HG03060 (cell line): ENCODE results near the gene RPH3AL.

ENCODE experiments used
- ATAC-seq: cut with Tn5 transposase; IDR thresholded peaks from one replicate; pipeline ENCODE4 v1.9.1; 2021; ENCODE audit warnings: low read depth, moderate number of reproducible peaks; ENCODE audit not compliant: unreplicated experiment

The RPH3AL gene

DNA sequence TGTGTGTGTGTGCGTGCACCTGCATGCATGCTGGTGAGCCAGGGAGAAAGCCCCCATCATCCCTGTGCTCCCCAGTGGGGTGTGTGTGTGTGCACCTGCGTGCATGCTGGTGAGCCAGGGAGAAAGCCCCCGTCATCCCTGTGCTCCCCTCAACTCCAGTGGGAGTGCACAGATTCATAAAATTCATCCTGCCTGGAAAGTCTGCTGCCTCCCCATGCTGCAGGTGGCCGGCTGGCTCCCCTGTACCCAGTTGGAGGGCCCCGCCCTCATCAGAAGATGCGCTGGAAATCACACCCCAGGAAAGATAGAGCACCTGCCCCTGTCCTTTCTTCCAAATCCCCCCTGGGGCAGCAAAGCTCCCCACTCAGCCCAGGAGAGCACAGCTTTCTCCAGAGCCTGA, 86.4 kb downstream of the RPH3AL start:
- ATAC-seq, result no peak

DNA sequence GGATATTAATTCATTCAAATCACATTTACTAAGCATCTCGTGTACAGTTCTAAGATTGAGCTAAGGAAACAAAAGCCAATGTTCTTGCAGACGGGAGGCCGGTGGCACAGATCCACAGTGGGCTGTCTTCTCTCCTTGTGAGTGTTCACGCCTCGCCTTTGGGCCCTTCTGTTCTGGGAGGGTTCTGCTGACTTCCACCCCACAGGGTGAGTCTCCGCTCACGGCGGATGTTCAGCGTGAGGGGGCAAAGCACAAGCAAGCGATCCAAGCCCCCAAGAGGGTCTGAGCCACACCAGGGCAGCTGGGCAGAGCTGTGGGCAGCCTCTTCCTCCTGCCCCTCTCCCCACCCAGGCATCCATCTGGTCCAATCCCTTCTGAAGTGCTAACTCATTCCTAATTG, 86.9 kb downstream of the RPH3AL start:
- ATAC-seq, result no peak

DNA sequence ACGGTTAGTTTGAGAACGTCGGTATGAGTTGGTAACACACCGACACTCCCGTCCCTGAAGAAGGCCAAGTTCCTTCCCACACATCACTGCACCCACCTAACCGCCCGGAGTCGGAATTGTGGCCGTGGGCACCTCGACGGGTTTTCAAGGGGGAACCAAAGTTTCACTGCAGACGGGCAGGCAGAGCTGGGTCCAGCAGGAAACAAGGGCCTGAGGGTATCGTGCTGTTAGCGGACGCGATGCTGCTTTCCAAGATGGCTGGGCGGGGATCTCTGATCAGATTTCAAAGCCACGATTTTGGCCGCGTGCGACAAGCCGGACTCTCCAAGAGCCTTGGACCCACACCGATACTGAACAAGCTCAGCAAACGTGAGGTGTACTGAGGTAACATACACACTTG, 88.8 kb downstream of the RPH3AL start:
- no peak for ATAC-seq

DNA sequence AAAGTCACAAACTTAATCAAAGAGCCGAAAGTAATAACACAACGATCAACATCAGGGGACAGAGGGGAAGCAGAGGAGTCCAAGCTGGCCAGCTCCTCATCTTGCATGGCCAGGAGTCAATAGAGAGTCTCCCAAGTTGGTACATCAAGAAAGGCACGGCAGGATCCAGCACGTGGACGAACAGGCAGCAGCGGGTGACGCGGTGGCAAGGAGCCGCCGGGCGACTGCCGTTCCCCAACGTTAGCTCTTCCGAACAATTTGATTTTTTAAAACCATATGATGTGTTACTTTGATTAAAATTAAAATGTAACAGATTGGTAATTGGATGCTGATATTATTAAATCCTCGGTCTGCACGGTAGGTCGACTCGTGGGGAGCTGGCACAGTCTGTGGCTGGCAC, 89.3 kb downstream of the RPH3AL start:
- no peak for ATAC-seq

DNA sequence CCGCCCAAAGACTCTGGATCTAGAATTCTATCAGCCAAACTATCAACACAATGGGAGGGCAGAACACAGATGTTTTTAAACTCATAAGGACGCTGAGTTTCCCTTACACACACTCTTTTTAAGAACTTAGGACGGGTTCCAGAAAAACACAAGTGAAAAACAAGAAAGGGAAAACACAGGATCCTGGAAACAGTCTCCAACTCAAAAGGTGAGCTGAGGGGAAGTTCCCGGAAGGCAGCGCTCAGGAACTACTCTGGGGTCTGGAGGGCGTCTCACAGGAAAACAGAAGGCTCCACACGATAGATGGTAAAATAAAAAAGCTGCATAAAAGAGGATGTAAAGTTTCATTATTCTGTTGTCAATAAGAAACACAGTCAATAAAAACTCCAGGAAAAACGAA, 91.0 kb downstream of the RPH3AL start:
- no peak for ATAC-seq

DNA sequence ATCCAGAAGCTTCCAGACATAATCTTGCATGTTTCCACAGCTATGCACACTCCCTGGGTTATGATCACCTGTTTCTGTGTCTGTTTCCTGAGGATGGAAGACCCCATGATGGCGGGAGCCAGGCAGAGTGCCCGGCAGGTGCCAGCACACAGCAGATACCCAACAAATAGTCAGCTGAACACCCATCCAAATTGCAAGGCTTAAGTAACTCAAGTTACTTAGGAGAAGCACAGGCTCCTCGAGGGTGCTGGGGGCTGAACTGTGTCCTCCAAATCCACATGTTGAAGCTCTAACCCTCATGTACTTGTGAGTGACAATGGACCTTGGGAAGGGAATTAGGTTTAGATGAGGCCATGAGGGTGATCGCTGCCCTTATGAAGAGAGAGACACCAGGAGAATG, 91.7 kb downstream of the RPH3AL start:
- ATAC-seq, result no peak

DNA sequence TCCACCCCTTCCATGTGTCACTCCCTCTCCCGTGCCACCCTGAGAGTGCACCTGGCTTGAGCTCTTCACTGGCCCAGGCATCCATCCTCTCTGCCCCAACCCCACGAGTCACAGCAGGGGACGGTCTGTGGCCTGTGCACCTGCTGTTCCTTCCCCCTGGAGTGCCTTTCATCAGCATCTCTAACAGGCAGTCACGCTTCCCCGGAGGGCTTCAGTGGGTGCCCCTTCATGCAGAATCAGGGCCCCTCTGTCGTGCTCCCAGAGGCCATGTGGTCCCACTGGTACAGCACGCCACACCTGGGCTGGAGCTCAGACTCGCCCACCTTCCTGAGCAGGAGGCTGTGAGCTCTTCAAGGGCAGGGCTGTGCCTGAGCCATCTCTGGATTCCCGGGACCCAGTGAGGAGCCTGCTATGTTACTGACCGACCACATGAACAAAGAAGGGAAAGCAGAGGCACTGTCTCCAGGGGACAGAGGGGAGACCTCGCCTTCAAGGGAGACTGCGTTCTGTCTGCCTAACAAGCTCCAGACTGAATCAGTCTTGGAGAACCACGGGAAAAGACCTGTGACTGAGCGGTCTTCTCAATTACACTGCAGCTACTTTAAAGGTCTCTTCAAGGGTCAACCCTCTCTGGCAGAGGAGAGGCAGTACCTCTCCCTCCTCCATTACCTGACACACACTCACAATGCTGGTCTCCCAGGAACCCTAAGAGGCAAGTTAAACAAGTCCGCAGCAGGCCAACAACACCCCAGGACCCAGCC, 92.4 kb downstream of the RPH3AL start:
- ATAC-seq, result no peak

DNA sequence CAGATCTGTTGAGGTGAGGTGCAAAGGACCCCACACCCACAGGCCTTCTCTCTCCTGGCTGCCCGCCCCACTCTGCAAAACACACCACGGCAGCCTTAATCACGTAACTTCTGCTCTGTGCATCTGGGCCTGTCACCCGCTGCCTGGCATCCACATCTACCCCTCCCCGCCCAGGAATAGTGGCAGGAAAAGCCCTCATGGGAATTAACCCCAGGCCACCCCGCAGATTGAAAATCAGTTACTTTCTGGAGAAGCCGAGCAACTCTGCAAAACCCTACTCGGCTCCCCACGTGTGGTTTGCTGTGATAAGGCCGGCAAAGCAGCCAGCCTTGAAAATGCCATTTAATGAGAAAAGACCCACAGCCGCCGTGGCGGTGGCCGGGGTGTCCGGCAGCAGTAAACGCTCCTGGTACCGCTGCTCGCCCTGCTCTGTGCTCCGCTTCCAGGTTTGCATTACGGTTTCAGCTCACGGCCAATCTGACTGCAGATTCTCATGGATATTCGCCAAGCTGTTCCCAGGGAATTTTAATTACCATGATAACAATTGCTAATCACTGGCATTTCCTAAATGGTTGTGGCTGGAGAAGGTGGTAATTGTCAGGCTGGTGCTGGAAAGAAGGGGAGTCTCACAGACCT, 93.1 kb downstream of the RPH3AL start:
- no peak for ATAC-seq

DNA sequence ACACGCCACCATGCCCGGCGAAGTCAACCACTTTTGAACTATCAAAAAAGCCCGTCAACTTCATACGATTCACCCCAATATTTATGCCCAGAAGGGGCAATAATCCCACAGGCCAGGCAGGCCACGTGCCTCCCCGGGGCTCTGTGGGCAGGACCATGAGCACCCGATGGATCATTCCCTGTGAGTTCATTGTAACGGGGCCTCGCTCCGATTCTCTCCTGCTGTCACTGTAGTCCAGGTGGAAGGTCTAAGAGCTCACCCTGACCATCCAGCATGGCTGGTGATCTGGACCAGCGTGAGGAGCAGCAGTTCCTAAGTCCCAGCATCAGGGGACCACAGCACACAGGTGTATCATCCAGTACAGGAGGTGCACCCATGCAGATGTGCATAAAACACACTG, 93.7 kb downstream of the RPH3AL start:
- no peak for ATAC-seq

DNA sequence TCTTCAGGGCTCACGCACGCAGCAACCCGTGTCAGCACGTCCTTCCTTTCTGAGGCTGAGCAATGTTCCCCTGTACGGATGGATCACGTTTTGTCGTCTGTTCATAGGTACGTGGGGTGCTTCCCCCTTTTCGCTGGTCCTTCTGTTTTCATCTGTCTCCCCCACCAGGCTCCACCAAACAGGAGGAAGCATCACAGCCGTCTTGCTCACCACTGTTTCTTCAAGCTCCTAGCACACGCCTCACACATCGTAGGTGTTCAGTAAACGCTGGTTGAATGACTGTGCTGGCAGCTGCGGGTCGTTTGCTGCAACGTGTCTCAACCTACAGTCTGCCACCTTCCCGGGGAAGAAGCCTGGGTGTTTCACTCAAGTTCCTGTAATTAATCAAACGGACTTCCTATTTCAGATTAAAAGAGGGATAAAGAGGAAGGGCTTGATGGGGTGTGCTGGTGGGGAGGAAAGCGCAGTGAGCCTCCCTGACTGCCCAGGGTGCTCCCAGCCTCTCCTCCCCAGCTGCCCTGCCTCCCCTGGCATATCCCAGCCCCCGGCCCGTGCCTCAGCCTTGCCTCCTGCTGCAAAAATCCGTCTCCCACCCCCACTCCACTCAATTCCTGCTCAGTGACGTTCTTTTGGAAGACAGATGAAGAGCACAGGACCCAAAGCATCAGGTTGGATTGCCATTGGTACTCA, 94.4 kb downstream of the RPH3AL start:
- ATAC-seq, result no peak

DNA sequence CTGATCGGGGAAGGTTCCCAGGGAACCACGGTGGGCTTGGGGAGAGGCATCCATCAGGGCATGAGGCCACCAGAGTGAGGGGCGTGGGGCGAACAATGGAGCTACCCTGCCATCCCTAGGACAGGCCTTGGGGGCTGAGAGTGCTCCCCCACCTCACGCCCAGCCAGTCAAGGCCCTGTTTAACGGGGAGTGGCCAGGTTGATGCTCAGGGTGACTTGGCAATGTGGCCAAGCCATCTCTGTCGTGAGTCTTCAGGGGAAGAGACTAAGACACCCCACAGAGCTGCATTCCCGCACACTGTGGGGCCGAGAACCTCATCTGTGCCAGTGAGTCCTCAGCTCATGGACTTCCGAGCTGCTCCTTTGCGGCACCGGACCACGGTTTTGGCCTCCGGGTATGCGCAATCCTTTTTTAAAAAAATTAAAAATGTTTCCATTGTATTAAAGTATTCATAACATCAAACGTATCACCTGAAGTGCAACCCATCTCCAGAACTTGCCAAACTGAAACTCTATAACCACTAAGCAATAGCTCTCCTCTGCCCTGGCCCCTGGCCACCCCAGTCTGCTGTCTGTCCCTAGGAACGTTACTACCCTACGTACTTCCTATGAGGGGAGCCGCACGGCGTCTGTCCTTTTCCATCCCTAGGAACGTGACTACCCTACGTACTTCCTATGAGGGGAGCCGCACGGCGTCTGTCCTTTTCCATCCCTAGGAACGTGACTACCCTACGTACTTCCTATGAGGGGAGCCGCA, 99.3 kb downstream of the RPH3AL start:
- no peak for ATAC-seq

DNA sequence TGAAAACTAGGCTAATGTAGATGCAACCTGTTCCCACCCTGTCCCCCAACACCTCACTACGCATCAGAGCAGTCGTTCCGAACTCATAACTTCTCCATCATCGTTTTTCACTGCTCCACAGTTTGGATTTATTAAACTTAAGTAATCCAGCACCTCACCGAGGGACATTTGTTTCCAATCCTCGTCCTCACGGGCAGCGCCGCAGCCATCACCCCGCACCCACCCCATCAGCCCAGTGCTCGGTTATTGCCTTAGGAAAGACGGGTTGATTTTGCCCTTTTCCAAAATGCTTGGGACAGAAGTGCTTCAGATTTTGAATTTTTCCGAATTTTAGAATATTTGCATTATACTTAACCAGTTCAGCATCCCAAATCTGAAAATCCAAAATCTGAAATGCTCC, 100.2 kb downstream of the RPH3AL start:
- no peak for ATAC-seq

DNA sequence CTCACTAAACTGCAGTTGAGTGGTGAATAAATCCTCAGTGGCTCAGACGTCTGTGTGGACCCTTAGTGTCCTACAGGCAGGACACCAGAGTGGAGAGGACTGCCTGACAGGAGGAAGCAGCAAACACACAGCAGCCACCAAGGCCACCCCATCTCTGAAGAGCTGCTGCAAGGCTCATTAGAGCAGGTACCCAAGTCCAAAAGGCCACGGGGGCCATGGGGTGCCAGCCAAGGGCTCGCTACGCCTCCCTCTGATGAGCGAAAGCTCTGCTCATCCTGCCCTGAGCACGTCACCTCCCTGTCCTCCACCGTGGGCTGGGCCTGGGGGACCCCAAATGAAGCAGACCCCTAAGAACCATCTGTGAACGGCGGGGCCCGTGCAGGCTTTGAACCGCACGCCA, 101.1 kb downstream of the RPH3AL start:
- ATAC-seq, result no peak

DNA sequence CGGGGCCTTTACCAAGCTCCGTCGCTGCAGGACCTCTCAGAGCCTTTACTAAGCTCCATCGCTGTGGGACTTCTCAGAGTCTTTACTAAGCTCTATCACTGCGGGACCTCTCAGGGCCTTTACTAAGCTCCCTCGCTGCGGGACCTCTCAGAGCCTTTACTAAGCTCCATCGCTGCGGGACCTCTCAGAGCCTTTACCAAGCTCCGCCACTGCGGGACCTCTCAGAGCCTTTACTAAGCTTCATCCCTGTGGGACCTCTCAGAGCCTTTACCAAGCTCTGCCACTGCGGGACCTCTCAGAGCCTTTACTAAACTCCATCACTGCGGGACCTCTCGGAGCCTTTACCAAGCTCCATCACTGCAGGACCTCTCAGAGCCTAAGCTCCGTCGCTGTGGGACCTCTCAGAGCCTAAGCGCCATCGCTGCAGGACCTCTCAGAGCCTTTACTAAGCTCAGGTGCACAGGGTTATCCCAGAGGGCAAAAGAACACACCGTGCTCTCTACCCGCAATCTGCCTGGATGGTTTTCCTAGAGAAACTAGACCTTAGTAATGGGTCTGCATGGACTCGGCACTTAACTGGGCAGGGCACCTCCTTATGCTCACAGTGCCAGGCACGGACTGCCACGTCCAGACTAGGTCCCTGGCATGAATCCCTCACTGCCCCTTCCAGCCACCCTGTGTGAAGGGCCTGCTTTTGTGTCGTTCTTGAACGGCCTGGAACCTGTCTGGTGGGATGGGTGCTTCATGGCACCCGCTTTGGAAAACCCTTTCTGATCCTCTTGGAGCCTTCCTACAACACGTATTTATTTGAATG, 101.9 kb downstream of the RPH3AL start:
- ATAC-seq, result no peak

DNA sequence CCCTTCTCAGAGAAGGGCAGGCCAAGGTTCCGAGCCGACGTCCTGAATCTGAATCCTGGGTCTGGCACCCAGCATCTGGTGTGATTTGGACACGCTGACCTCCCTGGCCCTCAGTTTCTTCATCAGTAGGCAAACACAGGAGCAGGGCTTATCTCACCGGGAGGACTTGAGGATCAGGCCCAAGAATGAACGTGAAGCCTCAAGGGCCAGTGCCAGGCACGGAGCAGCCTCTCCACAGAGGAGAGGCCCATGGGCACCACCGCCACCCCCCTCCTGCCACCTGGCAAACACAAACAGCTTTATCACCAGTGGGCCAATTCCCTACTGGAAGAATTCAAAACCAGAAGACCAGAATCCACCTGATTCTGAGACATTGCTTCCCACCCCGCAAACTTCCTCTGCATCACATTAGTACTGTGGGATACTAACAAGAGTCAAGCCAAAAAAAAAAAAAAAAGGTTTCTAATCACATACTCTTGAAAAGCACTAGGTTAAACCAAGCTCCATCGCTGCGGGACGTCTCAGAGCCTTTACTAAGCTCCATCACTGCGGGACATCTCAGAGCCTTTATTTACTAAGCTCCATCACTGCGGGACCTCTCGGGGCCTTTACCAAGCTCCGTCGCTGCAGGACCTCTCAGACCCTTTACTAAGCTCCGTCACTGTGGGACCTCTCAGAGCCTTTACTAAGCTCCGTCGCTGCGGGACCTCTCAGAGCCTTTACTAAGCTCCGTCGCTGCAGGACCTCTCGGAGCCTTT, 103.2 kb downstream of the RPH3AL start:
- ATAC-seq, result no peak

DNA sequence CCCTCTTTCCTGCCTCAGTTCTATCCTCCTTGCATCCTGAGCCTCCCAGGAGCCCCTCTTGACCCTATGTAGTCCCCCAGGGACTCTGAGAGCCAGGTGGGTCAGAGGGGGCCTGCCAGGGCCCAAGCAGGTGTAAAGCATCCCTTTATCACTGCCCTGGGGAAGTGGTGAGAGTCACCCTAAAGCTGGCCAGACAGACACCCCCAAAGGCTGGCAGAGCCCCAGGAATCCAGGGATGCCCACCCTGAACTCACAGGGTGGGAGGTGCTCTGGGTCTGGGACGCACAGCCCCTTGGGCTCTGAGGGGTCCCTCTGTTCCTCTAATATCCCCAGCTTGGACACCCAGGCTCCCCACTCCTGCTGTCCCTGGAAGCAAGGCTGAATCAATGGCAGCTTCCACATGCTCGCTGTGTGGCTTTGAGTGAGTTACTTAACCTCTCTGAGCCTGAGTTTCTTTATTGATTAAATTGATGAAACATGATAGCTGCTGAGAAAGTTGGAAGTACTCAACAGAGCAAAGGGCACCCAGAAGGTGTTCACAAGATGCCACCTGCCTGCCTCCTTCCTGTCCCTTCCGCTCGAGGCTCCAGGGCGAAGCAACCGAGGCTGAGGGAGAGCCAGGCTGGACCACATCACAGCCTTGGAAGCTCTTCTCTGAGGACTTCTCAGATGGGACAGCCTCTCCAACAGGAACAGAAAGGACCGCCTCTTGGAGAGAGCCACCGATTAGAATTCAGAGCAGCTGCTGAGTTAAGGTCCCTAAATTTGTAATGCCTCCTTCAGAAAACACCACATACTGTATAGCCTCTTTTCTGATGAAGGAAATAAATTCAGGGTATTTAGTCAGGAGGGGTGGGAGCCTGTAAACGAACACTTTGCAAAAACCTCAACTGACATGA, 104.0 kb downstream of the RPH3AL start:
- no peak for ATAC-seq

DNA sequence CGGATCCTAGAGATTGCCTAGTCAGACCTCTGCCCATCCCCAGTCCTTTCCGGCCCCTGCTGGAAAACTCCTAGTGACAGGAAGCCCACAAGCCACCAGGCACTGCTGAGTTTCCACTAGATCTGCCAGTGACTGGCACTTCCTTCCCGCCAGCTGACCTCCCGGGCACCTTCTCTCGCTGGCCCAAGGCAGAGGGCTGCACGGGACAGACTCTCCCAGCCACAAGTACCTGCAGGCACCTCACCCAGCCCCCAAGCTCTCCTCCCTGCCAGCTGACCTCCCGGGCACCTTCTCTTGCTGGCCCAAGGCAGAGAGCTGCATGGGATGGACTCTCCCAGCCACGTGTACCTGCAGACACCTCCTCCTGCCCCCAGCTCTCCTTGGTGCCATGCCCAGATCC, 104.8 kb downstream of the RPH3AL start:
- no peak for ATAC-seq

DNA sequence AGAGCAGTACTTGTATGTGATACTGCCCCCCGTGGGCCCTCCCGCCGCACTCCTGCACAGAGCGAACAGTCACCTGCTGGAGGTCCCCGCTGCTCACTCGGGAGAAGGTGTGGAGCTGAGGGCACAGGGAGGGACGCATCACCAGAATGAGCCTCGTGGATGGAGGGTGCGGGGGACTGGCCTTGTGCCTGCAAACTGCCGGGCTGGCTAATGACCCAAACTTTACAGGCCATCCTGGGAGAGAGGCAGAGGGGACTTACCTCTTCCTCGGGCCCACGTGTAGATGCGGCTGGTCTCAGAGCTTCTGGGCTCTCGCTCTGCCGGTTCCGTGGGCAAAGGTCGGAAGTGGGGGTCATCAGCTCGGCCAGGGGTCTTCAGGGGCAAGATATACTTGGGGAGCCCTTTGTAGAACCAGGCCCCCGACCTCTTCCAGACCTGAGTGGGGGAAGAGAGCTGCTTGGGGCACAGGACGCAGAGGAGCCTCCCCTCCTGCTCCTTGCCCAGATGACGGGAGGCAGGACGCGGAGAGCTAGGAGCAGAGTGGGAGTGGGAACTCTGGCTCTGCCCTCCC, 105.7 kb downstream of the RPH3AL start:
- no peak for ATAC-seq
